Measurements from ENCODE around the gene FANK1. TPM values are rescaled to one million over a fixed set of nuclear protein-coding genes. Genes with fewer than 3 reads are reported as not detected.

The FANK1 gene
- total RNA-seq, 2 donors from 2014 or later: 1.0 to 7.3 TPM

- Histone ChIP-seq H3K4me1 (no peaks in the 10 kb centered on the region), H3K27me3 (no peaks in the 10 kb centered on the region), H3K36me3 (replicated peaks in 1 of 2; ENCODE audit: insufficient read depth in 1 of 2, low read depth in 2 of 2) (no peaks in the 10 kb centered on the region), H3K4me3 (no peak overlapping the region), H3K27ac (no peak overlapping the region), H3K9me3 (no peaks in the 10 kb centered on the region)
- WGBS, 2 donors: 75 to 81% methylated on average over 2 of the region's 2 CpGs
- intact Hi-C loops (cut with DNase I): no loop called here
- DNase-seq (no peak), ATAC-seq (no peak)
- TF ChIP-seq CTCF (IDR thresholded peaks at IDR 0.05) (no peak), POLR2A (IDR thresholded peaks at IDR 0.05) (no peak)
These were observed 155.8 kb downstream of the FANK1 start for GRCh38 chr10:126052171-126052570.

GRCh38 chr10:126054191-126054590, 157.8 kb downstream of the FANK1 start:
- no peak overlapping the region for H3K4me3 ChIP-seq
- no peaks in the 10 kb centered on the region for H3K27me3 ChIP-seq
- H3K27ac ChIP-seq: no peak overlapping the region
- DNase-seq (no peak), ATAC-seq (no peak)
- no peaks in the 10 kb centered on the region for H3K36me3 ChIP-seq (replicated peaks in 1 of 2; ENCODE audit: insufficient read depth in 1 of 2, low read depth in 2 of 2)
- intact Hi-C loops (cut with DNase I): no loop called here
- no peaks in the 10 kb centered on the region for H3K4me1 ChIP-seq
- 88 to 90% methylated on average over 6 of the region's 6 CpGs for WGBS, 2 donors
- H3K9me3 ChIP-seq: no peaks in the 10 kb centered on the region
- TF ChIP-seq POLR2A (IDR thresholded peaks at IDR 0.05): no peak
- no peak for TF ChIP-seq CTCF (IDR thresholded peaks at IDR 0.05)

- Histone ChIP-seq H3K27me3 (no peaks in the 10 kb centered on the region), H3K4me3 (no peak overlapping the region), H3K9me3 (no peaks in the 10 kb centered on the region), H3K36me3 (replicated peaks in 1 of 2; ENCODE audit: insufficient read depth in 1 of 2, low read depth in 2 of 2) (no peaks in the 10 kb centered on the region), H3K4me1 (peaks cover 6% of the 10 kb centered on the region), H3K27ac (no peak overlapping the region)
- DNase-seq (no peak), ATAC-seq (no peak)
- 54 to 58% methylated on average over 3 to 8 of the region's 8 CpGs for WGBS, 2 donors
- TF ChIP-seq POLR2A (IDR thresholded peaks at IDR 0.05) (no peak), CTCF (IDR thresholded peaks at IDR 0.05) (no peak)
- intact Hi-C loops (cut with DNase I): no loop called here
These were observed 161.1 kb downstream of the FANK1 start for GRCh38 chr10:126057494-126057893.

GRCh38 chr10:126058104-126058503, 161.7 kb downstream of the FANK1 start:
- H3K4me1 ChIP-seq: peaks cover 11% of the 10 kb centered on the region
- H3K36me3 ChIP-seq (replicated peaks in 1 of 2; ENCODE audit: insufficient read depth in 1 of 2, low read depth in 2 of 2): no peaks in the 10 kb centered on the region
- no peak overlapping the region for H3K27ac ChIP-seq
- TF ChIP-seq POLR2A (IDR thresholded peaks at IDR 0.05) (no peak), CTCF (IDR thresholded peaks at IDR 0.05) (no peak)
- ATAC-seq: no peak
- H3K27me3 ChIP-seq: no peaks in the 10 kb centered on the region
- no peak for DNase-seq
- intact Hi-C loops (cut with DNase I): no loop called here
- H3K4me3 ChIP-seq: no peak overlapping the region
- no peaks in the 10 kb centered on the region for H3K9me3 ChIP-seq
- WGBS, 2 donors: 28 to 37% methylated on average over 6 of the region's 6 CpGs

- Histone ChIP-seq H3K27me3 (no peaks in the 10 kb centered on the region), H3K4me3 (no peak overlapping the region), H3K4me1 (peaks cover 12% of the 10 kb centered on the region), H3K27ac (no peak overlapping the region), H3K9me3 (no peaks in the 10 kb centered on the region), H3K36me3 (replicated peaks in 1 of 2; ENCODE audit: insufficient read depth in 1 of 2, low read depth in 2 of 2) (no peaks in the 10 kb centered on the region)
- intact Hi-C loops (cut with DNase I): no loop called here
- DNase-seq: no peak
- ATAC-seq: no peak
- 21 to 24% methylated on average over 9 of the region's 9 CpGs for WGBS, 2 donors
- TF ChIP-seq POLR2A (IDR thresholded peaks at IDR 0.05) (no peak), CTCF (IDR thresholded peaks at IDR 0.05) (no peak)
These were observed 162.1 kb downstream of the FANK1 start for GRCh38 chr10:126058507-126058906.
